HFF-Myc (cell line): ENCODE results near the gene BRK1.
"Not testable (repeated sequence)": the region's sequence is repeated elsewhere in the genome, so short reads cannot be mapped to it uniquely, and the experiment has no call there.

ENCODE experiments used
- DNase-seq: peaks from one replicate; pipeline ENCODE4 v3.0.0-alpha.2; 2011; ENCODE audit warnings: low read depth; ENCODE audit errors: extremely low read depth
- H3K4me3 ChIP-seq: replicated peaks from 2 replicates; pipeline ENCODE4 v1.5.1; 2011; ENCODE audit warnings: low read depth, mild to moderate bottlenecking, control low read depth, low read length
- CTCF ChIP-seq: IDR thresholded peaks from 2 replicates; pipeline ENCODE4 v1.5.1; 2012; ENCODE audit warnings: mild to moderate bottlenecking, low read depth, low read length, control low read depth; ENCODE audit errors: missing control alignments

BRK1 gene

GRCh38 chr3:10160346-10160745, 44.9 kb downstream of the BRK1 start:
- DNase-seq, result peak; percentile 50
- H3K4me3 ChIP-seq, result no peak overlapping the region
- no peak for TF ChIP-seq CTCF

- H3K4me3 ChIP-seq, result no peak overlapping the region
- TF ChIP-seq CTCF, result no peak
- DNase-seq, result no peak
Measured at GRCh38 chr3:10160925-10161324, 45.5 kb downstream of the BRK1 start.

DNA sequence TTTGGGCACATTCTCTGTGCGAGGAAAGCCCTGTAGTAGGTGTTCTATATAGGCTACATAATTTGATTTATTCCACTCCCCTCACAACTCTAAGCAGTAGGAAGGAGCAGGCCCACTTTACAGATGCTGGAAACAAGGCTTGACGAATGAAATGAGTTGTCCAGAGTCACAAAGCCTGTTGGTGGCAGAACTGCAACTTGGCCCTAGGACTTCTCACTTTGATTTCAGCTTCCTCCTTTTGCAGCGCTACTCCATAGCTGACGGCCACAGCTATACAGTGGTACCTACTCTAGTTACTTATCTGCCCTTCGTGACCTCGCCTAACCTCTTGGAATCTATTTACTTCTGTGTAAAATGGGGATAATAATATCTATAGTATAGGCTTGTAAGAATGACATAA, 46.7 kb downstream of the BRK1 start:
- DNase-seq, result no peak
- no peak for TF ChIP-seq CTCF
- no peak overlapping the region for H3K4me3 ChIP-seq

GRCh38 chr3:10164201-10164545, 48.7 kb downstream of the BRK1 start:
- H3K4me3 ChIP-seq, DNase-seq: not testable (repeated sequence)

DNA sequence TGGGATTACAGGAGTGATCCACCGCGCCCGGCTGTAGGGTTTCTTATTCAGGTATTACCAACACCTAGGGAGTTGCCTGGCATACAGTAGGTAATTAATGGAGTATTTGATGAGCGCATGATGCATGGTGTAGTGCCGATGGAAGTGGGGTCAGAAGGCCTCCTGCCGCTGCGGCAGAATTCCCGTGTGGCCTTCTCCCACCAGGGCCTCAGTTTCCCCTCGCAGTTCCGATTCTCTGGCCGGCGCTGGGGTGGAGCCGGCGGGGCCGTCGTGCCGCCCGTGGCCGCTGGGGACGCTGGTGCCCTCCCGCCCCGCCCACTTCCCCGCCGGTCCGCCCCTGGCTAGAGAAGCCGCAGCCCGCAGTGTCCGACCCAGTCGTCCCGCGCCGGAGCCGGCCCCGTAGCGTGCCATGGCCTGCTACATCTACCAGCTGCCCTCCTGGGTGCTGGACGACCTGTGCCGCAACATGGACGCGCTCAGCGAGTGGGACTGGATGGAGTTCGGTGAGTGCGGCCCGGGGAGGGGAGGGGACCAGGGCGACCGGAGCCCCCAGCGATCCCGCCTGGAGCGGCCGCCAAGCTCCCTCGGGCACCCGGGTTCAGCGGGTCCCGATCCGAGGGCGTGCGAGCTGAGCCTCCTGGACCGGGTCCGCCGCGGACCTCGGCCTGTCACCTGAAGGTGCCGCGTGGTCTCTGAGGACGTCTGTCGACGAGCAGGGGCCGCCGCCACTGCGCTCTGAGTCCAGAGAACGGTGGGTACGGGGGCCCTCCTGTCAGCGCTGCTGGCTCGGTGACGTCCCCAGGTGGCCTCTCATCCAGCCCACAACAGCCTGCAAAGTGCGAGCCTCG, 49.3 kb downstream of the BRK1 start, which contains the start of gene IRAK2:
Gene IRAK2 (plus strand): TSS at position 374 of the 848 bp plus-strand sequence. CDS start 36 bp downstream, at position 410.
- no peak for DNase-seq
- peak; percentile 42 for TF ChIP-seq CTCF
- H3K4me3 ChIP-seq, result peak within 1 kb of the TSS; percentile 74

GRCh38 chr3:10166213-10166604, 50.7 kb downstream of the BRK1 start:
- no peak for DNase-seq
- TF ChIP-seq CTCF, result no peak
- H3K4me3 ChIP-seq, result no peak overlapping the region

DNA sequence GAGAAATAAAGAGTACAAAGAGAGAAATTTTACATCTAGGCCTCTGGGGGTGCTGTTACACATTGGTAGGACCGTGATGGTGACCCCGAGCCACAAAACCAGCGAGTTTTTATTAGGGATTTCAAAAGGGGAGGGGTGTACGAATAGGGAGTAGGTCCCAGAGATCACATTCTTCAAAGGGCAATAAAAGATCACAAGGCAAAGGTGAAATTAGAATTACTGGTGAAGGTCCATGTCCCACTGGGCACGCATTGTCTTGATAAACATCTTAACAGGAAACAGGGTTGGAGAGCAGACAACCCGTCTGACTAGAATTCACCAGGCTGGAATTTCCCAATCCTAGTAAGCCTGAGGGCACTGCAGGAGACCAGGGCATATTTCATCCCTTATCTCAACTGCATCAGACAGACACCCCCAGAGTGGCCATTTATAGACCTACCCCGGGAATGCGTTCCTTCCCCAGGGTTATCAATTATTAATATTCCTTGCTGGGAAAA, 53.6 kb downstream of the BRK1 start:
- no peak for DNase-seq
- no peak overlapping the region for H3K4me3 ChIP-seq
- TF ChIP-seq CTCF, result peak; percentile 19
